A549 (cell line): ENCODE data around the gene PRKD2.

Experiments
- CHD2 ChIP-seq: fragments of 150-350 bp; IDR thresholded peaks from 2 replicates; pipeline ENCODE4 v1.6.1; 2014; ENCODE audit warnings: low read length; ENCODE audit not compliant: partially characterized antibody
- EHF ChIP-seq: fragments of 250-450 bp; sonication (Bioruptor Pico); IDR thresholded peaks from 2 replicates; pipeline ENCODE4 v1.5.0; 2020; ENCODE audit warnings: mild to moderate bottlenecking
- HDAC2 ChIP-seq: fragments of 200-600 bp; sonication (generic); IDR thresholded peaks from 2 replicates; pipeline ENCODE4 v1.6.1; 2016
- KDM5A ChIP-seq: fragments of 200-600 bp; sonication (generic); IDR thresholded peaks from 2 replicates; pipeline ENCODE4 v1.6.1; 2016; ENCODE audit warnings: antibody characterized with exemption, mild to moderate bottlenecking
- PHF8 ChIP-seq: fragments of 200-600 bp; sonication (generic); IDR thresholded peaks from 2 replicates; pipeline ENCODE4 v1.6.1; 2016; ENCODE audit warnings: low read depth, mild to moderate bottlenecking, antibody characterized with exemption, moderate library complexity, borderline replicate concordance
- POLR2A ChIP-seq: IDR thresholded peaks from 2 replicates; pipeline ENCODE4 v1.6.1; 2012; ENCODE audit warnings: mild to moderate bottlenecking, low read length
- POLR2AphosphoS2 ChIP-seq: conservative IDR thresholded peaks from 2 replicates; pipeline ENCODE4 v1.6.1; 2012; ENCODE audit warnings: low read length, improper control_type of control experiment, inconsistent platforms
- RNF2 ChIP-seq: fragments of 200-600 bp; sonication (generic); IDR thresholded peaks from 2 replicates; pipeline ENCODE4 v1.6.1; 2016; ENCODE audit warnings: low read depth, mild to moderate bottlenecking, antibody characterized with exemption, moderate library complexity, borderline replicate concordance
- TF ChIP-seq, protein P1 (sequence below): fragments of >200 bp; sonication (Bioruptor Twin); formaldehyde crosslinking; IDR thresholded peaks from 3 replicates; pipeline ENCODE4 v1.5.1; 2016

DNA sequence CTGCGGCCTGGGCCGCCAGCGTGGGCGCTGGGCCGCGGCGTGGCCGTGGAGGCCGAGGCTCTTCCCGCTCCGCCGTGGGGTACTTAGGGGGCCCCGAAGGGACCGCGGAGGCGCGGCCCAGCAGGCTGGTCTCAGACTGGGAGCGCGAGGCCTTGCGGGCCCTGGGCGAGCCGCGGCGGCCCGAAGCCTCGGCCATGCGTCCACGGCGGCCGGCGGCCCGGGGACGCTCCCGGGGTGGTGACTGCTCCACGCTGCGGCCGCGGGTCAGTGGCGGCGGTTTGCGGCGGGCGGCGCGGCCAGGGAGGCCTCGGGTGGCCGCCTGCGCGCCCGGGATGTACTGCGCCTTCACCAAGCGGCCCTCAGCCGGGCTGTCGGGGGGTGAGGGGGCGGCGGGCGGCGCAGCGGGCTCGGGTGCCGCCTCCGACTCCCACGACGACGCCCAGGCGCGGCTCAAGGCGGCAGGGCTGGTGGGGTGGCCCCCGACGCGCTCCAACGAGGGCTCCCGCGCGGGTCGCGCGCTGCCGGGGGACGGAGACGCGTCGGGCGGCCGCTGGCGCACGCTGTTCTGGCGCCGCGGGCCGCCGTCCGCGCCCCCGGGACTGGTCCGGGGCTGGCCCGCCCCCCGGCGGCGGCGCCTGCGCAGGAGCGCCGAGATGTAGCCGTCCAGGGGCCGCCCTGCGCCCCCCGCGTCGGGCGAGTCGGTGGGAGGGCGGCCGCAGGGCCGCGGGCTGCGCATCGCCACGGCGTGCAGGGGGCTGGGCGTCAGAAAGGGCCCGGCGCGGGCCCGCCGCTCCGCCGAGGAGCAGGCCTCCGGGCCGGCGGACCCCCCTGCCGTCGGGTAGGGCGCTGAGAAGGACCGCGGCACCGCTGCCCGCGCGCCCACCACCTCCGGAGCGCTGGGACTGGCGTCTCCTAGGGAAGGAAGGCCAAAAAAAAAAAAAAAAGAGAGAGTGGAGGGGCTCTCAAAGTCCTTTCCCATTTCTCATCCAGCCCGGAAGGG, 67.7 kb downstream of the PRKD2 start:
- TF ChIP-seq POLR2AphosphoS2 (no peak), PHF8 (no peak), POLR2A (no peak), RNF2 (no peak), KDM5A (no peak), EHF (CRISPR knock-in tag) (no peak), CHD2 (no peak), HDAC2 (no peak)
- TF ChIP-seq, protein P1, sequence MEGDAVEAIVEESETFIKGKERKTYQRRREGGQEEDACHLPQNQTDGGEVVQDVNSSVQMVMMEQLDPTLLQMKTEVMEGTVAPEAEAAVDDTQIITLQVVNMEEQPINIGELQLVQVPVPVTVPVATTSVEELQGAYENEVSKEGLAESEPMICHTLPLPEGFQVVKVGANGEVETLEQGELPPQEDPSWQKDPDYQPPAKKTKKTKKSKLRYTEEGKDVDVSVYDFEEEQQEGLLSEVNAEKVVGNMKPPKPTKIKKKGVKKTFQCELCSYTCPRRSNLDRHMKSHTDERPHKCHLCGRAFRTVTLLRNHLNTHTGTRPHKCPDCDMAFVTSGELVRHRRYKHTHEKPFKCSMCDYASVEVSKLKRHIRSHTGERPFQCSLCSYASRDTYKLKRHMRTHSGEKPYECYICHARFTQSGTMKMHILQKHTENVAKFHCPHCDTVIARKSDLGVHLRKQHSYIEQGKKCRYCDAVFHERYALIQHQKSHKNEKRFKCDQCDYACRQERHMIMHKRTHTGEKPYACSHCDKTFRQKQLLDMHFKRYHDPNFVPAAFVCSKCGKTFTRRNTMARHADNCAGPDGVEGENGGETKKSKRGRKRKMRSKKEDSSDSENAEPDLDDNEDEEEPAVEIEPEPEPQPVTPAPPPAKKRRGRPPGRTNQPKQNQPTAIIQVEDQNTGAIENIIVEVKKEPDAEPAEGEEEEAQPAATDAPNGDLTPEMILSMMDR, result no peak
